A673 (cell line): Measurements from ENCODE around the gene FOXN4. TPM values are rescaled to one million over a fixed set of nuclear protein-coding genes. Genes with fewer than 3 reads are reported as not detected.

Source experiments
- BruUV-seq: library from RNA; stranded (reverse); fragments of 400-500 nt; replicated peaks from 2 replicates; lab custom pipeline; 2021; lab: Mats Ljungman, UMichigan
- CTCF ChIA-PET: fragments of 300-600 bp; sonication (Branson Sonifier 250); formaldehyde crosslinking; loops from one replicate; lab custom pipeline; 2022; ENCODE audit warnings: antibody characterized with exemption; lab: Charles Lee
- POLR2A ChIA-PET: fragments of 300-600 bp; sonication (Branson Sonifier 250); formaldehyde crosslinking; loops from one replicate; lab custom pipeline; 2022; ENCODE audit warnings: antibody characterized with exemption; ENCODE audit not compliant: low non-redundant PET; lab: Charles Lee
- DNase-seq: peaks from one replicate; pipeline ENCODE4 v3.0.0-alpha.2; 2015; ENCODE audit warnings: low spot score
- H3K27ac ChIP-seq: fragments of 200-600 bp; sonication (generic); 2 replicates; pipeline ENCODE4 v1.5.1; 2016; ENCODE audit warnings: mixed run types, low read depth, mild to moderate bottlenecking, mixed read lengths, antibody characterized with exemption, low read length; ENCODE audit not compliant: poor library complexity, severe bottlenecking
- H3K27me3 ChIP-seq: fragments of 200-600 bp; sonication (generic); replicated peaks from 2 replicates; pipeline ENCODE4 v1.6.1; 2017; ENCODE audit warnings: mixed run types, low read depth, mild to moderate bottlenecking, mixed read lengths, antibody characterized with exemption, low read length; ENCODE audit not compliant: insufficient read depth, poor library complexity
- H3K36me3 ChIP-seq: fragments of 200-600 bp; sonication (generic); 2 replicates; pipeline ENCODE4 v1.6.1; 2016; ENCODE audit warnings: mixed run types, mild to moderate bottlenecking, mixed read lengths, antibody characterized with exemption, low read length; ENCODE audit not compliant: insufficient read depth, poor library complexity, severe bottlenecking
- H3K4me1 ChIP-seq: fragments of 200-600 bp; sonication (generic); 2 replicates; pipeline ENCODE4 v1.6.1; 2017; ENCODE audit warnings: mixed run types, mild to moderate bottlenecking, mixed read lengths, antibody characterized with exemption, low read length; ENCODE audit not compliant: insufficient read depth, poor library complexity, severe bottlenecking
- H3K4me3 ChIP-seq: fragments of 200-600 bp; sonication (generic); 2 replicates; pipeline ENCODE4 v1.5.1; 2016; ENCODE audit warnings: low read depth, mixed run types, mild to moderate bottlenecking, mixed read lengths, low read length; ENCODE audit not compliant: poor library complexity, severe bottlenecking
- H3K9me3 ChIP-seq: fragments of 200-600 bp; sonication (generic); 2 replicates; pipeline ENCODE4 v1.6.1; 2016; ENCODE audit warnings: mixed run types, low read depth, mild to moderate bottlenecking, mixed read lengths, antibody characterized with exemption, low read length; ENCODE audit not compliant: poor library complexity, severe bottlenecking
- EZH2 ChIP-seq: fragments of 200-600 bp; sonication (generic); IDR thresholded peaks from 2 replicates; pipeline ENCODE4 v1.6.1; 2017; ENCODE audit warnings: borderline replicate concordance, low read depth, mild to moderate bottlenecking, mixed read lengths, antibody characterized with exemption, low read length; ENCODE audit not compliant: poor library complexity, severe bottlenecking
- intact Hi-C: fragments of 100-400 bp; cut with micrococcal nuclease; formaldehyde crosslinking; loops from one replicate; pipeline ENCODE4 v1.10.0; 2022; ENCODE audit not compliant: unreplicated experiment
- total RNA-seq: library from RNA; stranded (reverse); gene quantifications from 2 replicates; pipeline ENCODE4 v1.2.3, GENCODE V29; 2021
- TF ChIP-seq, protein P1 (sequence below): fragments of 300-800, 200-600 bp; sonication (generic); conservative IDR thresholded peaks from 2 replicates; pipeline ENCODE4 v1.5.1; 2017; ENCODE audit warnings: low read depth, mild to moderate bottlenecking, antibody characterized with exemption, low read length, moderate library complexity, mixed read lengths

FOXN4 gene
- total RNA-seq, 1 experiment from 2014 or later = not detected

DNA sequence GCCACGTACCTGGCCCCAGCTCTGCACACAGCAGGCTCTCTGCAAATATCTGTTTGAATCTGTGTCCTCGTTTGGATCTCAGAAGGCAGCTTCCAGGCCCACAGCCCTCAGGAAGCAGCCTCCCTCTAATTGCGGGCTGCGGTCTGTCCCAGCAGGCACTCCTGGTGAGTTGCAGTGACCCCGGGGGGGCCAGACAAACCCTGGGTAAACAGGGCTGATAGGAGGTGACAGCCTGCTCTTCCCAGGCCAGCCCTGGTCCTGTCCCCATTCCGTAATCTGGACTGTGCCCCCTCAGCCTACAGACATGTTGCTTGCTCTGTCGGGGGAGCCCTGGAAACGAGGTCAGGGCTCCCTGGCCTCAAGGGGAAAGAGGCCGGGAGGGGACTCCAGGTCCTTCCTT, 2.0 kb downstream of the FOXN4 start:
- Histone ChIP-seq H3K27ac (no peak overlapping the region), H3K4me3 (no peak overlapping the region), H3K36me3 (no peaks in the 10 kb centered on the region), H3K4me1 (peaks cover 6% of the 10 kb centered on the region), H3K27me3 (peaks cover 49% of the 10 kb centered on the region), H3K9me3 (no peaks in the 10 kb centered on the region)
- no peak for DNase-seq
- TF ChIP-seq EZH2 = no peak
- intact Hi-C loops = no loop called here
- ChIA-PET POLR2A (no interaction called here), CTCF (no interaction called here)
- no TSS peak for BruUV-seq

DNA sequence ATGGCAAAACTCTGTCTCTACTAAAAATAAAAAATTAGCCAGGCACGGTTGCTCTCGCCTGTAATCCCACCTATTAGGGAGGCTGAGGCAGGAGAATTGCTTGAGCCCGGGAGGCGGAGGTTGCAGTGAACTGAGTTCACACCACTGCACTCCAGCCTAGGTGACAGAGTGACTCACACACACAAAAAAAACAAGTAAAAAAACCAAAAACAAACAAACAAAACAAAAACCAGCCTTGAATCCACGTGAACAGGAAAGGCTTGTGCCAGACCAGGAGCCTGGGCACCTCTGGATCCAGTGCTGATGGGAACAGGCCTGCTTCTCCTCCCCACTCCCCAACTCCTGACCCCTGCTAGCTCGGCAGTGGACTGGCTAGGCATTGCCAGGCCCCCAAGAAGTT, 3.5 kb downstream of the FOXN4 start:
- Histone ChIP-seq H3K4me1 (peaks cover 6% of the 10 kb centered on the region), H3K27ac (no peak overlapping the region), H3K9me3 (no peaks in the 10 kb centered on the region), H3K4me3 (no peak overlapping the region), H3K36me3 (no peaks in the 10 kb centered on the region), H3K27me3 (peaks cover 35% of the 10 kb centered on the region)
- intact Hi-C loops = no loop called here
- POLR2A ChIA-PET = no interaction called here
- CTCF ChIA-PET = no interaction called here
- no peak for DNase-seq
- no peak for TF ChIP-seq EZH2
- TF ChIP-seq, protein P1, sequence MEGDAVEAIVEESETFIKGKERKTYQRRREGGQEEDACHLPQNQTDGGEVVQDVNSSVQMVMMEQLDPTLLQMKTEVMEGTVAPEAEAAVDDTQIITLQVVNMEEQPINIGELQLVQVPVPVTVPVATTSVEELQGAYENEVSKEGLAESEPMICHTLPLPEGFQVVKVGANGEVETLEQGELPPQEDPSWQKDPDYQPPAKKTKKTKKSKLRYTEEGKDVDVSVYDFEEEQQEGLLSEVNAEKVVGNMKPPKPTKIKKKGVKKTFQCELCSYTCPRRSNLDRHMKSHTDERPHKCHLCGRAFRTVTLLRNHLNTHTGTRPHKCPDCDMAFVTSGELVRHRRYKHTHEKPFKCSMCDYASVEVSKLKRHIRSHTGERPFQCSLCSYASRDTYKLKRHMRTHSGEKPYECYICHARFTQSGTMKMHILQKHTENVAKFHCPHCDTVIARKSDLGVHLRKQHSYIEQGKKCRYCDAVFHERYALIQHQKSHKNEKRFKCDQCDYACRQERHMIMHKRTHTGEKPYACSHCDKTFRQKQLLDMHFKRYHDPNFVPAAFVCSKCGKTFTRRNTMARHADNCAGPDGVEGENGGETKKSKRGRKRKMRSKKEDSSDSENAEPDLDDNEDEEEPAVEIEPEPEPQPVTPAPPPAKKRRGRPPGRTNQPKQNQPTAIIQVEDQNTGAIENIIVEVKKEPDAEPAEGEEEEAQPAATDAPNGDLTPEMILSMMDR = no peak
- no TSS peak for BruUV-seq

DNA sequence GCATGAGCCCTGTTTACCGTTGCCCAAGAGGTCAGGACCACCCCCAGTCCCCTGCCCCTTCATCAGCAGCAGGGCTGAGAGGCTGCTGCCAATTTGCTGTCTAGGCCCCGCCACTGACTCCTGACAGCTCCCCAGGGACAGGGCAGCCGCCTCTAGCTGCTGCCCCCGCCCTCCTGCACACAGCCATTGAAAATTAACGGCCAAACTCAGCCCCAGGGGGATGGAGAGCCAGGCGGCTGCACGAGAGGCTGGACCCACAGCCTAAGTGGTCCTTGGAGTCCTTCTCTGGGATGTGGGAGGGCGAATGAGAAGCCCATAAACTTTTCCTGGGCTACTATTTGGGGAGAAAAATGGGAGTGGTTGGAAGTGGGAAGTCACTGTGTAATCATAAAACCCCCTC, 4.6 kb downstream of the FOXN4 start:
- H3K27ac ChIP-seq = no peak overlapping the region
- no peak for DNase-seq
- peaks cover 28% of the 10 kb centered on the region for H3K27me3 ChIP-seq
- no peaks in the 10 kb centered on the region for H3K36me3 ChIP-seq
- BruUV-seq = no TSS peak
- intact Hi-C loops = no loop called here
- POLR2A ChIA-PET = no interaction called here
- H3K4me1 ChIP-seq = peaks cover 6% of the 10 kb centered on the region
- no peaks in the 10 kb centered on the region for H3K9me3 ChIP-seq
- TF ChIP-seq, protein P1 = no peak
- TF ChIP-seq EZH2 = no peak
- no peak overlapping the region for H3K4me3 ChIP-seq
- CTCF ChIA-PET = no interaction called here

DNA sequence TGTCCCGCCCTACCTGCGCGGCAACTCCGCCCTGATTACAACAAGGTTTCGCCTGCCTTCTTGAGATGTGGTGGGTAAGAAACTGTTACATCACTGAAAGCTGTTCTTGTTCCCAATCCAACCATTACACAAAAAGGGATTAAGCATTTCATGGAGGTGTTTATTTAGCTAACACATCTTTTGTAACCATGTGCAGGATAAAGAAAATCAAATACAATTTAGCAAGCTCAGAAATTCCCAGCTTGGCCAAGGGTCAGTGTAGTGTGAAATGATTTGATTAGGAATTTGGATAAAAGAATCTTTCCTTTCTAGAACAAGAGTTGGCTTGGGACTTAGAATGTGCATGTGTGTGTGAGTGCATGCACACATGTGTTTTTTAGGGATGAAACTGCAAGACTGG, 6.3 kb downstream of the FOXN4 start:
- H3K4me1 ChIP-seq = no peaks in the 10 kb centered on the region
- intact Hi-C loops = no loop called here
- no peaks in the 10 kb centered on the region for H3K36me3 ChIP-seq
- no peak overlapping the region for H3K4me3 ChIP-seq
- no peaks in the 10 kb centered on the region for H3K9me3 ChIP-seq
- ChIA-PET CTCF (no interaction called here), POLR2A (interaction anchor here (0.7 kb wide), 1 partner anchor 516 kb away, joined by 4 read pairs; no protein-coding TSS in a partner anchor)
- H3K27me3 ChIP-seq = peaks cover 10% of the 10 kb centered on the region
- DNase-seq = no peak
- H3K27ac ChIP-seq = no peak overlapping the region
- BruUV-seq = no TSS peak
- no peak for TF ChIP-seq EZH2
- TF ChIP-seq, protein P1 = no peak
